GM18508 (cell line): Measurements from ENCODE around the gene MESD.

Source experiments
- ATAC-seq: cut with Tn5 transposase; IDR thresholded peaks from one replicate; pipeline ENCODE4 v1.9.1; 2021; ENCODE audit warnings: moderate number of reproducible peaks; ENCODE audit not compliant: insufficient read depth, unreplicated experiment

The MESD gene

DNA sequence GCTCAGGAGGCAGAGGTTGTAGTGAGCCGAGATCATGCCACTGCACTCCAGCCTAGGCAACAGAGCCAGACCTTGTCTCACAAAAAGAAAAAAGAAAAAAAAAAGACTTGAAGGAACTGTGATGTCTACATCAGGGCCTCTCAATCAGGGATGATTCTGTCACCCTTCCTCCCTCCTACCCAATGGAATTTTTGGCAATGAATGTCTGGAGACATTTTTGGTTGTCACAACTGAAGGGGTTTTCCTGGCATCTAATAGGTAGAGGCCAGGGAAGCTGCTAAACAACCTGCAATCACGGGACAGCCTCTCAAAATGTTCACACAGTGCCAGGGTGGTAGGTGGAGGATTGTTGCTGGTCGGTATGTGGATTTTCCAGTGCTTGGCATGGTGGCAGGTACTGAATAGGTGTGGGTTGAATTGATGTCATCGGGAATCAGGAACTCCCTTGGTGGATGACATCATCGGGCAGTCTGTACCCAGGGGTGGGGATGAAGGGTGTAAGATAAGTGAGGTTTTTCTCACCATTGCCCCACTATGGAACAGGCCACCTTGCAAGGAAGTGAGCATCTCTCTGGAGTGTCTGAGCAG, 71.3 kb downstream of the MESD start:
- no peak for ATAC-seq

- ATAC-seq = no peak
Measured at GRCh38 chr15:80916056-80916455, 73.6 kb downstream of the MESD start.

DNA sequence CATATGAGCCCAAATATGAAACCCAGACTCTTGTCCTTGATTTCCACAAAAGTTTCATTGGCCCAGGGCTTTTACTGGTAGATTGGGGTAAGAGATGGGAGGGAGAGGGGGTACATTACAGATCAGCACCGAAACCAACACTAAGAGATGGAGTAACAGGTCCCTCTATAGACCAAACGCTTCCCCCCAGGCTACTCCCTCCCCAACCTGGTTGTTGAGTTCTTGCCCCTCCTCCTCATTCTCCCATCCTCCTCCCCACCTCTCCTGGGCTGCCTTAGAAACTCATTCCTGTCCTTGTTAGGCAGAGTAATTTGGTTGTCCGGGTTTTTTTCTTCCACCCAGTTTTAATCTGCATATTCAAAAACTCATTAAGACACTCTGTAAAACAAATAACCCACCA, 74.1 kb downstream of the MESD start:
- no peak for ATAC-seq

- ATAC-seq = no peak
Measured at GRCh38 chr15:80913541-80913940, 76.1 kb downstream of the MESD start.

DNA sequence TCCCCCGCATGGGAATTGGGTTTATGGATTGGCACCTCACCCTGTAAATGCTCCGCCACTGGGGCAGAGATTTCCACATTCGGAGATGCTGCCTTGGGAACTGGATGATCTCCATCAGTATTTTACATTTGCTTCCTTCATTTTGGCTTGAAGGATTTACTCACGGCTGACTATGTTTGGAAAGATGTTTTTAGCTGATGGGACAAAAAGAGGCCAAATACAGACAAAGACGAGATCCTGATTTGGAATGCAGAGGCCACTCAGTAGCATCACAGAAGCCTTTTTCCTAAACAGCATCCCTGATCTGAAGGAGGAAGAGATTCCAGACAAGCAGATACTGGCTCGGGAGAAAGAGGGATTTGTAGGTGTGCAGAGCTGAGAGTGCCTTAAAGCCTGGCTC, 76.9 kb downstream of the MESD start:
- ATAC-seq = no peak

- ATAC-seq = no peak
Measured at GRCh38 chr15:80911821-80912220, 77.8 kb downstream of the MESD start.

GRCh38 chr15:80906159-80906766, 83.4 kb downstream of the MESD start:
- ATAC-seq = no peak

- ATAC-seq = no peak
Measured at GRCh38 chr15:80904998-80905397, 84.6 kb downstream of the MESD start.

DNA sequence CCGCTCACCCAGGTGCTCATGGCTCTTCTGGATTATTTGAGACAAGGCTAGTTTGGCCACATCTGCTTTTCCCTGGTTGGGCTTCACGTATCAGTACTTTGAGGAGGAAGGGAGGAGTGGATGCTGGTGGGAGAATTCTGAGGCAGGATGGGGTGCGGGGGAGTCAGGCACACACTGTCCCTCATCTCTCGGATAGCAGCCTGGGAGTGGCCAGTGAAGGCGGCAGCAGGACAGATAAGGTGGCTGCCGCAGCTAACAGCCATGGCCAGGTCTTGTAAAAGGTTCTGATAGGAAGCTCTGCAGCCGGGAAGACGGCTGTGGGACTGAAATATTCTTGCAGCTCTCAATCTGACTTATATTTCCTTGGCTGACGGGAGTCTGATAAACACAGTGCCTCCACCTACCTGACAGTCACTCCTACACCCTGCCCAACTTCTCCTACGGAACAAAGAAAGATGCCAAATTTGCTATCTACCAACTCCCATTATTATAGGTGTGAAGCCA, 87.3 kb downstream of the MESD start:
- ATAC-seq = no peak

- no peak for ATAC-seq
Measured at GRCh38 chr15:80898040-80898439, 91.6 kb downstream of the MESD start.
